SKM-1 (cell line): ENCODE results near the gene ARHGAP15.

Experiments
- DNase-seq: peaks from one replicate; lab custom pipeline; 2025; ENCODE audit not compliant: unreplicated experiment; lab: John Stamatoyannopoulos, UW

The ARHGAP15 gene

DNA sequence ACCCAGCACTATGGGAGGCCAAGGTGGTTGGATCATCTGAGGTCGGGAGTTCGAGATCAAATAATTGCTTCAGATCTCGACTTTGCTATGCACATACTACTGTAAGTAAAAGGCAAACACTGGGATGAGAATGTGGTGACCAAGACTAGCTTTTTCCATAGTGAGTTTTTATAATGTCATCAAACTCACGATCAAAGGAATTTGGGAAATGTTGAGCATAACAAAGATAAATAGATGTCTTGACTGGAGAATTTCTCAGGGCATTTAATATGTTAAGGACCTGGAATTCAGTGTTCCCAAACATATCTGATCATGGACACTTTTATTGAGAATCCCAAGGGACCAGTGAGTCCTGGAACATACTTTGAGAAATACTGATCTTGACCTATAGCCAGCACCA lies 205.6 kb downstream of the ARHGAP15 start:
- no peak for DNase-seq

DNA sequence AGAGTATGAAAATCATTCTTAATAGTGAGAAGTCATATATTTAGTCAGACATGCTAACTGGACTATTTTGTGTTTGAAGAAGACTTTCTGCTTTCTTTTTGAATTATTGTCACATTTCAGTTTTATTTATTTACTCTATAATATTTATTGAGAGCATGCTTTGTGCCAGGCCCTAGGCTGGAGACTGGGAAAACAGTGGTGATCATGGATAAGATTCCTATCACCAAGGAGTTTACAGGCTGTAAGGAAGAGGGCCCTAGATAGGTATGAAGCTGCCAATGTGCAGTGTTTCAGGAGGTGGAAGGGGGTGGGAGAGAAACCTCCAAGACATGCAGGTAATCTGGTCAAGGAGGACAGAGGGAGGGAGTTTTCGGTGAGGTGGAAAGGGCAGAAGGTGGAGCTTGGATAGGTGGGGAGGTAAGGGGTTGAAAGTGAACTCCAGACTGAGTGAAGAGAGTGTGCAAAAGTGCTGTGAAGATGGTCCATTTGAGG lies 207.5 kb downstream of the ARHGAP15 start:
- no peak for DNase-seq

DNA sequence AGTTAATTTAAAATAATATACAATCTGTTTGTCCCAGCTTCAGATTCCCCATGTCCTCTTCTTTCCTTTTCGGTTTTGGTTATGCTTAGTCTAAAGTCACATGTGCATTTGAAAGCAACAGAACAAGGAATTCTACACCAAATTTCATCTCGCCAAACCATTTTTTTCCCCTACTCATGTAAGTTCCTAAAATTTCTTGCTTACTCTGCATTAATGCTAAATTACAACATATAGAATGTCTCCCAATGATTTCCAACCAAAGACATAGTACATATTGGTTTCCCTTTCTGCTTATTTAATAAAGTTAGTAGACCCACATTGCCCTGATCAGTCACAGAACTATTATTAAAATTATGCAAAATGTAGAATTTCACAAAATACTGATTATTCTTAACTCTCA lies 212.3 kb downstream of the ARHGAP15 start:
- no peak for DNase-seq

DNA sequence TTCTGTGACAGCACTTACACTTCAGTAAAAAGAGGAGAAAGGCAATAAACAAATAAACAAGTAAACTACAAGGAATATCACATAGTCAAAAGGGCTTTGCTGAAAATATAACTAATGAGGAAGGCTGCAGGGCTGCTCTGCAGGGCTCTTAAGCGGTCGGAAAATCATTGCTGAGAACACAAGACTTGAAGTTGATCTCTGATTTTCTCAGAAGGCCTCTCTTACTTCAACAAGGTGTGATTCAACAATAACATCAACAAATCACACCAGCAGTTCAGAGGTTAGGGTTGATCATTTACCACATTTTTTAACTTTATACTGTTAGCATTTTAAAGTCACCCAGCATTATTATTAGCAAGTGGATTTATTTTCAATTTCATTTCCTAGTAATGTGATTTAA lies 215.6 kb downstream of the ARHGAP15 start:
- no peak for DNase-seq

DNA sequence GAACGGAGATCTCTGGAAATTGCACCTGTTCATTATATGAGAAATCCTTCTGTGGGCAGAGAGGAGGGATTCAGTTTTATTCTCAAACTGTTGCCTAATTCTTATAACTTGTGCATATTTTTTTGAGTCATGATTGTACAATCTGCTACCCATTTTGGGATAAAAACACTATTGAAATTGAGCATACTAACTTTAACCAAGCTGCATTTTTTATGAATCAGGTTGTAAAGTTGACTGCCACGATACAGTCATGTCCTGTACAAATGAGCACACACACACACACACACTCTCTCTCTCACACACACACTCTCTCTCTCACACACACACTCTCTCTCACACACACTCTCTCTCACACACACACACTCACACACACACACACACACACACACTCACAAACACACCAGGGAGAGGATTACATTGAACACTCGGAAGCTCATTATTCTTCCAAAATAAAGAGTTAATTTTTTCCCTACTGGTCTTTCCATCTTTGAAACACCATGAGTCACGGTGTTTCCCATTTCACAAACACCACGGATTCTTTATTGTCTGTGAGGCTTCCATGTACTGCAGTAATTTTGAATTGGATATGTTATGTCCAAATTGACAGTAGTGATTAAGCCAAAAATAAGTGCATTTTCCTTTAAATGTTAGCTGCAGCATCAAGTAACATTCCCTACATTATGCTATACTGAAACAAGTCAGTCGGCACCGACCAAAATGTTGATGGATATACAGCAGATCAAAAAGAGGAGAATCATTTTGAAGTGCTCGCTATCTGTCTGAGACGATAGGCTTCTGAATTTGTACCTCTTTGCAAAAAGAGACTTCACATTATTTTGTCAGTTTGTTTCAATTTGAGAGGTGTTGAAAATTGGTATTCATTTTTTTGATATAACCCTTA lies 216.9 kb downstream of the ARHGAP15 start:
- no peak for DNase-seq

DNA sequence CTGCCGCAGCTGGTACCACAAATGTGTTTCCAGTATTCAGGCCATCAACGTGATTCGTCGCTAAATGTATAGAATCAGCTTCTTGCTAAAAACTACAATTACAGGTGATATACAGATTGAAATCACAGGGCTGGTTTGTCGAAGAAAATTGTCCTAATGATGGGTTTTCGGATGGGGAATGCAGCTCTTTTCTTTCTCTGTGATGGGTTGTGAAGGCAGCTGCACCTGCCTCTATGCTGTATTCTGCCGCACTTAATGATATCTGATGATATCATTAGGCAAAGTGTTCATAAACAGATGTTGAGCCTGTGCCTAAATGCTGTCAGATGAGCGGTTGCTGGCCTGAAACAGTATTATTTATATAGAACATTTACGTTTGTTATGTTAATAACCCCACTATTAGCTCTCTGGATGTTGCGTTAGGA lies 218.1 kb downstream of the ARHGAP15 start:
- DNase-seq, result no peak

DNA sequence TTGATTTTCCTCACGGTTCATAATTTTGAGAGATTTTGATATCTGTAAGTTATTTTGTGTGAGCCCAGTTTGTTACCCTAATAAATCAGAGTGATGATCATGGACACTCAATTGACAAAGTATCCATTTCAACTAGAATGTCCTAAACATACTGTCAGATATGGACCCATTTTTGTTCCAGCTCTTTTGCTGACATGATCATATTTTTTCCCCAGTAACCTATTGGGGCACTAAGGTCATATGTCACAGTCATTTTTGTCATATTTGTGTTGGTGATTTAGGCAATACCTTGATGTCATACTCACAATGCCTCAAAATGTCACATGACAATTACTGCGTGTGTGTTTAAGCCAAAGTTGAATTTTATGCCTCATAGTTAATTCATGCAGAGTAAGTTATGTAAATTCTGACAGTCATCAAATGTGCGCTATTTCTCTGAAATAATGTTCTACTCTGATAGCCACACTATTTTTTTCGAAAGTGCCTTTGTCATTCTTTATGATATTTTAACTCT lies 218.7 kb downstream of the ARHGAP15 start:
- no peak for DNase-seq

DNA sequence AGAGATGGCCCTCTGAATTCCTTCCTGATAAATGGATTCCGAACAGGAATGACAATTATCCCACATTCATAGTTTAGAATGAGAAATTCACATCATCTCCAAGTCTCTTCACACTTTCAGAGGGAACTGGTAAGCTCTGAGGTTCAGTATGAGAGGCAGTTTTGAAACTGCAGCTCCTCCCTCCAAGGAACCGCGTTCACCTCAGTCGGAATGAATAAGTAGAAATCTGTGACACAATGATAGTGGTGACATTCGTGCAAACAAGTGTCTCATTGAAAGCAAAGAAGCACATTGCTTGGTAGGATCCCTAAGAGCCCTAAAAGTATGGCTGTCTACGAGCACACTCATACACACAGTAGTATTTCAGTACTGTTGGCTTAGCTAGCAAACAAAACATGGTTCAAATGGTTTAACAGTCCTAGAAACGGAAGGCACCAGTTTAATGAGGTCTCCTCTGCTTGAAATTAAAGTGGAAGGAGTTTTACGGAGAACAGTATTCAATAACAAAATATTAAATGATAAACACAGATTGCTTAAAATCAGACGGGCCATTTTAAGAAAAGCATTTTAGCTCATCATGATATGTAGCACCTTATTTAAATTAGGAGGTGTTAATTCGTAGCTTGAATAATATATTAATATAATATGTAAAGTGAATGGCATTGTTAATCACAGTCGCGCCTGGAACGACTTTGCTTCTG lies 225.0 kb downstream of the ARHGAP15 start:
- DNase-seq, result no peak

DNA sequence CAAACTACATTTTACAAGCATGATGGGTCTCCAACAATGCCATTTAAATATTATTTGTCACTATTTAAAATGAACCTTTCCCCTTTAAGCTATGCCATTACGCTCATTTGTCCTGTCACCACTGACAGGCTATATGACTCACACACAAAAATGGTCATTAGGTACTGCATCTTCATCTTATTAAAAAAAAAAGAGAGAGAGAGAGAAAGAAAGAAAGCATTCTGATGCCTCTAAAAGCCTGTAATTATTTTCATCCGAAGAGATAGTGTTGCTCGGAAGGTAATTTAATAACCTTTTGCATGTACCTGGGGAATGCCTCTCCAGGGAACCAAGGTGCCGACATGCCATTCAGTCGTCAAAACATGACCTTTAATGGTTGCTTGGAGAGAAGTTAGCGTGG lies 226.7 kb downstream of the ARHGAP15 start:
- DNase-seq, result no peak

DNA sequence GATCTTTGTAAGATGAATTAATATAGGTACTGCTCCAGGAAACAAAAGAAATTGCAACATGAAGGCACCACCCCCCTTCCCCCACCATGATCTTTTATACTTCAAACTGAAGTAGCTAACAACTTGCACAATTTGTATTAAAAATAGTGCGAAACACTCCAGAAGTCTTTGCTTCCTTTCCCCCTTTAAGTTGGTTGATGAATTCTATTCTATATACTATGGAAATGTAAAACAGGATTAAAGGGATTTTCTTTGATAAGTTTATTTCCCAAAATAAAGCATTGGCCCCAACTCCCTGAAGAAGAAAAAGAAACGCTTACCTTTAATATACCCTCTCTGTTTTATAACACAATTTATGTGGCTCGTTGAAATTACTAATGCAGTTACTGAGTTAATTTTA lies 227.1 kb downstream of the ARHGAP15 start:
- DNase-seq, result no peak

DNA sequence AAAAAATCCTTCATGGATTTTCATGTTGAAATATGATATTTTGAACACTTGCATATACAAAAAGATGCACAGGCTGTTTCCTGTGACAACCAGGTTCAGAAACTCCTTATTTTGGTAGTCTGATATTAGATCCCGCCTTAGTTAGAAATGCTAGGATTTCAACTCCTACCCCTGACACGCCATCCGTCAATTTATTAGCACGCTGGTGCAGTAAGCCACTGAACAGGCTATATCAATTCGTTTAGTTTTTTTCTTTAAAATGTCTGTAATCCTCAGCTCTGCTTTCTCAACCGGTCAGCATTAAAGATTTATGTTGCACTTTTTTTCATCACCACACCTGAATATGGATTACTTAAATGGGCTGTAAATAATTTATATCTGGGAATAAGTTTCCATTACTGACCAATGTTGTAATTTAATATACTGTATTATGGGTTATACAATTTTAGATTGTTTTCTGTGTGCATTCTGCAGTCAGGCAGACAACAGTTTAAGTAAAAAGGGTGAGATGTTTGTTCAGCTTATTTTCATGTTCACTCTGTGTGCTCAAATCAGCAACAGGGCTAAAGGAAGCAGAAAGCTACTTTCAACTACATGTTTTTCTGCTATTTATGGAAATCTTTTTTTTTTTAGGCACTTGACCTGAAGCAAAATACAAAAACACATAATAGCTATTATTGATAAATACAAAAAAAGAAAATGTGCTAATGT lies 227.7 kb downstream of the ARHGAP15 start:
- no peak for DNase-seq

DNA sequence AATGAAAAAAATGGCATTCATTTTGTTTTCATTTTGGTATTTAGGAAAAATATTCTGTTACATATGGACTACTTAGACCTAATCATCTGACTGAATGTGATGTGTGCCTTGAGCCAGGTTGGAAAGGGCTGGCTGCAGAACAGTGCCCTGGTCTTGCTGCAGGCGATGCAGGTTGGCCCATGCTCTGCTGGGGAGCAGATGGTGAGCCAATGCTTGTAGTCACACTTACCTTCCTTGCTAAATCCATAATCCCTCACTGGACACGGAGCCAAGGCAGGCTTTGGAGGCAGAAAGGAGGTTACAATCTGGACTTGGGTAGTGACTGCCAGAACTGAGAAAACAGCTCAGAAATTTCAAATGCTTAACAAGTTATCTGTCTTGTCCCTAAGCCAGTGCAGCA lies 228.7 kb downstream of the ARHGAP15 start:
- DNase-seq, result no peak

DNA sequence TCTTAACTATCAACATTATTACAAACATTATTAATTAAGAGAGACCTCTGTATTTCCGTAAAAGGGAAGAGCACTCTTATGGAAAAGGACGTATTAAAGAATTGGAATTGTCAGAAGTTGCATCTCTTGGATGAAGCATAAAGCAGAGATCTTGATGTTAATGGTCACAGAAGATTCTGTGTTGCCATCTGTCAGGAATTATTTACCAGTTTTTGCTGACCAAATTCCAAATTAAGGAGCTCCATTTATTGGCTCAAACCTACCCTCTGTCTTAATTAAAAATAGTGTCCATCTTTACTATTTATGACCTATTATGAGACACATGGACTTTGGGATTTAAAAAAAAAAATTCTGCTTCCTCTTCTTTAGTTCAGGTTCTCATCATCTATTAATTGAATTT lies 232.1 kb downstream of the ARHGAP15 start:
- no peak for DNase-seq

DNA sequence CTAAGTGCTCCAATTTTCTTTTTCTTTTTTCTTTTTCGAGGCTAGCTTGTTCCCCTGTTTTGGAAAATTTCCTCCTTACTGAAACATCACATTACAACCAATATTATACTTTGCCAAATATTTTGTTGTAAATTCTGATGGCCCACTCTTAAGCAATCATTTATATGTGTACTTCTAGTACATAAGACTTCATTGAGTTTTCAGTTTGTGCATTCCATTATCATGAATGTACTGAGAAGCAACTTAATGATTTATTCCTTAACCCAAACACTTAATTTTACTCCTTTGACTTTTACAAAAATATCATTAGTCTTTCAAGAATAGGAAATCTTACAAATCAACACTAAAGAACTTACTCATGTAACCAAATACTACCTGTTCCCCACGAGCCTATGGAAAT lies 242.4 kb downstream of the ARHGAP15 start:
- no peak for DNase-seq

DNA sequence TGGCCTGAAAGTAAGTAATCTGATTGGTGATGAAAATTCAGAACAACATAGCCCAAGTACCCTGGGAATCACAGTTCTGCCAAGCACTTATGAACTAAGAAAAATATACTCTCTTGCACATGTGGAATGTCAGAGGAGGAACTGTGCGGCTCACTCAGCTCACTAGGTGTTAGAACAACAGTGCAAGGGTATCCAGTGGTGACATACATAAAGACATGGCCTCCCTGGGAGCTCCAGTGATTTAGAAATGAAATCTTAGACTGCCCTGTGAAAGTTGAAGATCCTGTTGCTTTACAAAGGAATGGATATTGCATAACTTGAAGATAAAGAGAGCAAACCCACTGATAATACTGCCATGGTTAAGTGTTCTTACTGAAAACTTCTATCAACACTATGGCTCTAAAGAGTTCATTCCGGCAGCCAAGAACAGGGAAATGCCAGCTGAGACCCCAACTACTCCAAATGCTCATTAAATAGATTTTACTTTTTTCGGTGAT lies 246.2 kb downstream of the ARHGAP15 start:
- DNase-seq, result no peak

DNA sequence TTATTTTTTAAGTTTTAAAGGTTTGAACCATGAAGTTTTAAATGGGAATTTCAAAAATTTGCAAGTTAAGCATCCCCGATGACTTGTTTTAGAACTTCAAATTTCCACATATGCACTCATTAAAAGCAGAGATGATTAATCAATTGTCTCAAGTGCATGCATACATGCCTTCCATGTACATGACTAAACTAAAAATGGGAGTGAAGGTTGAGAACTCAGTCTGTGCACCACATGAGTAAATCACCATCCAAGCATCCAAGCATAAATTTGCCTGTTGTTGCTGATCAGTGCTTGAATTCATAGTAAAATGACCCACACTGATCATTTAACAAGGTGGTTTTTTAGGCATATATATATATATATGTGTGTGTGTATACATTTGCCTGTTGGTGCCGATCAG lies 249.8 kb downstream of the ARHGAP15 start:
- no peak for DNase-seq

DNA sequence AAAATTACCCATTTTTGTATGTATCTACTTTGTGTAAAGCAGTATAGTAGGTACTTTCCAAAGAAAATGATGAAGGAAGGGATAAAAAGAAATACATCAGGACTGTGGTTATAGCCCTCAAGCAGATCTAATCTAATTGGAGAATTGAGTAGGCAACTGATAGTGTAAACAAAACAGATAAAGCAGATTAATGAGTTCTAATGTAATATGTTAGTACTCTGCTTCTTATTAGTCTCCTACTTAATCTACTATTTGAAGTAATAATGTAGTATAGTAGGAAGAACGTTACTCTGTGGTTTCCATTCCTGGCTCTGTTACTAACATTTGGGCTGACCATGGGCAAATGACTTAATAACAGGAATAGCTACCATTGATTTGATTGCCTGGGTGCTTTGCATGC lies 250.7 kb downstream of the ARHGAP15 start:
- DNase-seq, result no peak

DNA sequence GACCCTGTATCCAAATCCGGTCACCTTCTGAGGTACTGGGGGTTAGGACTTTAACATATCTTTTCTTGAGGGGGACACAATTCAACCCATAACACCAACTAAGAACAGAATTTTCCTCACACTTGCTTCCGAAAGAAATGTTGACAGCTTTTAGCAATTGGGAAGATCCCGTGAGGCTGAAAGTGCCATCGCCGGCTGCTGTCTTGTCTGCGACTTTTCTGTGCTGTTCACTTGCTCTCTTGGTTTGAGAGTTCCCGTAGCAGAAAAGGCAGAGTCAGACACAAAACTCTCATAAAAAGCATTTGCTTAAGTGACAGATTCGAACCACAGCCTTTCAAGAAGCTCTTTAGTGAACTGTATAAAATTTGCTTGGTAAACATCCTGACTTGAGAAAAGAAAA lies 253.4 kb downstream of the ARHGAP15 start:
- no peak for DNase-seq

DNA sequence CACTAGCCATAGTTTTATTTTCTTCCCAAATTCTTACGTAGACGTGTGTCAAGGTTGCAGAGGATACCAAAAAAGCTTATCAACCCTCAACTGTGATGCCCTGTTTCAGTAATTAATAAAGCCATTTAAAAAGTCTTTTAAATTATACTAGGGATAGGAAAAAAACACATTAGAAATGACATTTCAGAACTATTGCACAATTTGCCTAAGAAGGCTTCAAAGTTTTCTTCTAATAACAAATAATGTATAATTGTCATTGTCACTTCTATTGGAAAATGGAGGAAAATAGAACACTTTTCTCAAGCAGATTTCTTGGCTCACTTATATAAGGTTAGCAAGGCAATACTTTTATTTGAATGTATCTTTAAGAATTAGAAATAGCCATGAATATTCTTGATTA lies 253.8 kb downstream of the ARHGAP15 start:
- DNase-seq, result no peak

DNA sequence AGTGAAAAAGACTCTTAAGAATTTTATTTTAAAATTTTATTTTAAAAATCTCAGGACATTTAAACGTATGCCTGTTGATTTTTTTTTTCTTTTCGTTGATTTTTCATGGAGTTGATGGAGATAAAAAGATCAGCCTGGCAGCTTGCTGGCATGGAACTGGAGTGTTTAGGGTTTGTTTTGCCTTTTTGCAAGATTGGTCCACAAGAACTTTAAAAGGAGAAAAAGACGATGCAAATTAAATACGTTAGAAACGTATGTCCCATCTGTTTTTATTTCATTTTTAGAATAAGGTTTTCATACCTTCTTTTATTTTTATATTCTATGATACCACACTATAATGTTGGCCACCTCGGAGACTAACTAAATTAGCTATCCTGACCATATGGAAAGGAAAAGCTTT lies 254.9 kb downstream of the ARHGAP15 start:
- no peak for DNase-seq

DNA sequence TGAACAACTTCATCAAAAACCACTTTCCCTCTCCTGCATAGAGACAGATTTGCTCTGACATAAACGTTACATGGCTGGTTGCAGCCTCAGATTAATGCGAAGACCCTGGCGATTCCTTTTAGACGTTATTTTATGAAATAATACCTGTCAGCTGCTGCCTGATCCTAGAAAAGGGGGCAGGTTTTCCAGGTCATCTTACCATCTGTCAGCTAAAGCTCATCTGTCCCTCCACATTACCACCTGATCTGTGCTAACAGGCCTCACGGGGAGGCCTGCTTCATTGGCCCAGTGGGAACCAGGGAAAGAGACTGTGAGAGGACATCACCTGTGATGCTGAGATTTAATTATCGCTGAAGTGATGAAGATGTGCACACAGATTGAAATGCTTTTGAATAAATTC lies 261.0 kb downstream of the ARHGAP15 start:
- DNase-seq, result no peak
